ENCODE measurements around the gene AGTPBP1. TPM values are rescaled to one million over a fixed set of nuclear protein-coding genes. Genes with fewer than 3 reads are reported as not detected.
"Not testable (repeated sequence)": the region's sequence is repeated elsewhere in the genome, so short reads cannot be mapped to it uniquely, and the experiment has no call there.

AGTPBP1 gene
- total RNA-seq, 1 experiment from 2014 or later: 122 TPM

GRCh38 chr9:85723215-85723614, 18.5 kb downstream of the AGTPBP1 start:
- no peak for DNase-seq (ENCODE audit: low spot score)
- in situ Hi-C loops (cut with HindIII; ENCODE audit: low sequenced_read_pairs): no loop called here

DNA sequence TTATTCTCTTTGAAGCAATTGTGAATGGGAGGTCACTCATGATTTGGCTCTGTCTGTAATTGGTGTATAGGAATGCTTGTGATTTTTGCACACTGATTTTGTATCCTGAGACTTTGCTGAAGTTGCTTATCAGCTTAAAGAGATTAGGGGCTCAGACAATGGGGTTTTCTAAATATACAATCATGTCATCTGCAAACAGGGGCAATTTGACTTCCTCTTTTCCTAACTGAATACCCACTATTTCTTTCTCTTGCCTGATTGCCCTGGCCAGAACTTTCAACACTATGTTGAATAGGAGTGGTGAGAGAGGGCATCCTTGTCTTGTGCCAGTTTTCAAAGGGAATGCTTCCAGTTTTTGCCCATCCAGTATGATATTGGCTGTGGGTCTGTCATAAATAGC, 22.3 kb downstream of the AGTPBP1 start:
- in situ Hi-C loops (cut with HindIII; ENCODE audit: low sequenced_read_pairs); DNase-seq (ENCODE audit: low spot score): not testable (repeated sequence)

DNA sequence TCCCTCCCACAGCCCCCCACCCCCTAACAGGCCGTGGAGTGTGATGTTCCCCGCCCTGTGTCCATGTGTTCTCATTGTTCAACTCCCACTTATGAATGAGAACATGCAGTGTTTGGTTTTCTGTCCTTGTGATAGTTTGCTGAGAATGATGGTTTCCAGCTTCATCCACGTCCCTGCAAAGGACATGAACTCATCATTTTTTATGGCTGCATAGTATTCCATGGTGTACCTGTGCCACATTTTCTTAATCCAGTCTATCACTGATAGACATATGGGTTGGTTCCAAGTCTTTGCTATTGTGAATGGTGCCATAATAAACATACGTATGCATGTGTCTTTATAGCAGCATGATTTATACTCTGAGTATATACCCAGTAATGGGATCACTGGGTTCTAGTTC, 23.9 kb downstream of the AGTPBP1 start:
- in situ Hi-C loops (cut with HindIII; ENCODE audit: low sequenced_read_pairs); DNase-seq (ENCODE audit: low spot score): not testable (repeated sequence)

- in situ Hi-C loops (cut with HindIII; ENCODE audit: low sequenced_read_pairs): no loop called here
- no peak for DNase-seq (ENCODE audit: low spot score)
Observed at GRCh38 chr9:85717220-85717619, 24.5 kb downstream of the AGTPBP1 start.

- in situ Hi-C loops (cut with HindIII; ENCODE audit: low sequenced_read_pairs): no loop called here
Observed at GRCh38 chr9:85716031-85716877, 25.5 kb downstream of the AGTPBP1 start.

DNA sequence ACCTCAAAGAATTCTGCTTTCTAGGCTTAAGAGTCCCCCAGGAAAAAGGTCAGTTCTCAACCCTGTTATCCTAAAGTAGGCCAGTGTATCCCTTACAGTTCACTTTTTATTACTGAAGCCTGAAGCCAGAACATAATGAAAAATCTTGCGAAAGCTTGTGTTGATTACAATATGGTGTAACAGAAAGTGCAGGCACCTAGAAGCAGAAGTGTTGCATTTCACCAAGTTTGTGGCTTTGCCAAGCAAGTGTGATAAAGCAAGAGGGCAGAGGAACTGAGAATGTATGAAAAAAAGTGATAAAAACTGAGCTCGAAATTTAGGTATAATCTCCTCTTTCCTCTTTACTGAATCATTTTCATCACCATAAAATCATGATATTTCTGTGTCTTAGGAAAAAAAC, 26.2 kb downstream of the AGTPBP1 start:
- in situ Hi-C loops (cut with HindIII; ENCODE audit: low sequenced_read_pairs): no loop called here
- DNase-seq (ENCODE audit: low spot score): no peak

More at GRCh38 chr9:85716031-85716877, 25.5 kb downstream of the AGTPBP1 start:
- peak; percentile 13 for DNase-seq (ENCODE audit: low spot score)

- in situ Hi-C loops (cut with HindIII; ENCODE audit: low sequenced_read_pairs): no loop called here
- no peak for DNase-seq (ENCODE audit: low spot score)
Observed at GRCh38 chr9:85713897-85714296, 27.9 kb downstream of the AGTPBP1 start.

- in situ Hi-C loops (cut with HindIII; ENCODE audit: low sequenced_read_pairs): no loop called here
- no peak for DNase-seq (ENCODE audit: low spot score)
Observed at GRCh38 chr9:85704744-85705143, 37.0 kb downstream of the AGTPBP1 start.

DNA sequence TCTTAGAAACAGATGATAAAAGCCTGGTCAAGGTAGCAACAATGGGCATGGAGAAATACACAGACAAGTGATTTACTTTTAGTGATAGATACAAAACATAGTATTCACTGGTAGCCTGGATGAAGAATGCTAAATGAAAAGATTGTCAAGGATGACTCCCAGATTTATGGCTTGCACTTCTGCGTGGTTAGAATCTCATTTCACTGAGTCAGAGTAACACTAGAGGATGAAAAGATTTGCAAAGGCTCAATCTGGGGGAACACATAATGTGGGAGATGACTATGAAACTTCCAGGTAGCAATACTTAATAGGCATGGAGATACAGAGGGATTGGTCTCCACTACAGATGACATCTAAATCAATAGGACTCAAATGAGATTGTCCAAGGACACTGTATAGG, 38.4 kb downstream of the AGTPBP1 start:
- in situ Hi-C loops (cut with HindIII; ENCODE audit: low sequenced_read_pairs): no loop called here
- DNase-seq (ENCODE audit: low spot score): no peak

GRCh38 chr9:85702726-85703289, 38.9 kb downstream of the AGTPBP1 start:
- DNase-seq (ENCODE audit: low spot score): peak; percentile 73
- in situ Hi-C loops (cut with HindIII; ENCODE audit: low sequenced_read_pairs): no loop called here

- in situ Hi-C loops (cut with HindIII; ENCODE audit: low sequenced_read_pairs): no loop called here
Observed at GRCh38 chr9:85702191-85702590, 39.6 kb downstream of the AGTPBP1 start.

GRCh38 chr9:85700330-85700729, 41.4 kb downstream of the AGTPBP1 start:
- DNase-seq (ENCODE audit: low spot score): no peak
- in situ Hi-C loops (cut with HindIII; ENCODE audit: low sequenced_read_pairs): no loop called here

More at GRCh38 chr9:85702191-85702590, 39.6 kb downstream of the AGTPBP1 start:
- no peak for DNase-seq (ENCODE audit: low spot score)

GRCh38 chr9:85688361-85688760, 53.4 kb downstream of the AGTPBP1 start:
- DNase-seq (ENCODE audit: low spot score): no peak
- in situ Hi-C loops (cut with HindIII; ENCODE audit: low sequenced_read_pairs): no loop called here

DNA sequence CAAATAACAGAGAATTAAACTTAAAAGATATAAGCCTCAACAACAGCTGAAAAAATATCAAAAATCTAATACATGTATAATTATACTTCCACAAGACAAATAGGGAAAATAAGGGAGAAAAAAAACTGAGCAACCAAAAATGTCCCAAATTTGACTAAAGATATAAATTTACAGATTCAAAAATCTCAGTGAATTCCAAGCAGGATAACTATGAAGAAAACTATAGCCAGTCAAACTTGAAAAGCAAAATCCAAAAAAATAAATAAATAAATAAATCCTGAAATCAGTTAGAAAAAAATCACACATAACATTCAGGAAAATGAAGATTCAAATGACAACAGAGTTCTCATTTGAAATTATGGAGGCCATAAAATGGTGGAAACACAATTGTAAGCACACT, 56.7 kb downstream of the AGTPBP1 start:
- no peak for DNase-seq (ENCODE audit: low spot score)

DNA sequence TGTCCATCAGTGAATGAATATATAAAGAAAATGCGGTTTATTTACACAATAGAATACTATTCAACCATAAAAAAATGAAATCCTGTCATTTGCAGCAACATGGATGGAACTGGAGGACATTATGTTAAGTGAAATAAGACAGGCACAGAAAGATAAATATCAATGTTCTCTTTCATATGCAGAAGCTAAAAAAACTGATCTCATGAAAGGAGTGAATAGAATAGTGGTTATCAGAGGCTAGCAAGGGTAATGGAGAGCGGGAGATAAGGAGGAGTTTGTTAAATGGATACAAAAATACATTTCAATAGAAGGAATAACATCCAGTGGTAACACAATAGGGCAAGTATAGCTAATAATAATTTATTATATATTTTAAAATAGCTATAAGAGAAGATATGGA, 65.0 kb downstream of the AGTPBP1 start:
- no peak for DNase-seq (ENCODE audit: low spot score)
- in situ Hi-C loops (cut with HindIII; ENCODE audit: low sequenced_read_pairs): no loop called here

More for the DNA sequence above, 56.7 kb downstream of the AGTPBP1 start:
- in situ Hi-C loops (cut with HindIII; ENCODE audit: low sequenced_read_pairs): no loop called here

- DNase-seq (ENCODE audit: low spot score): no peak
- in situ Hi-C loops (cut with HindIII; ENCODE audit: low sequenced_read_pairs): no loop called here
Observed at GRCh38 chr9:85667374-85667773, 74.4 kb downstream of the AGTPBP1 start.

GRCh38 chr9:85666086-85666485, 75.7 kb downstream of the AGTPBP1 start:
- in situ Hi-C loops (cut with HindIII; ENCODE audit: low sequenced_read_pairs): no loop called here

GRCh38 chr9:85662573-85662972, 79.2 kb downstream of the AGTPBP1 start:
- in situ Hi-C loops (cut with HindIII; ENCODE audit: low sequenced_read_pairs): no loop called here

More at GRCh38 chr9:85666086-85666485, 75.7 kb downstream of the AGTPBP1 start:
- DNase-seq (ENCODE audit: low spot score): no peak

DNA sequence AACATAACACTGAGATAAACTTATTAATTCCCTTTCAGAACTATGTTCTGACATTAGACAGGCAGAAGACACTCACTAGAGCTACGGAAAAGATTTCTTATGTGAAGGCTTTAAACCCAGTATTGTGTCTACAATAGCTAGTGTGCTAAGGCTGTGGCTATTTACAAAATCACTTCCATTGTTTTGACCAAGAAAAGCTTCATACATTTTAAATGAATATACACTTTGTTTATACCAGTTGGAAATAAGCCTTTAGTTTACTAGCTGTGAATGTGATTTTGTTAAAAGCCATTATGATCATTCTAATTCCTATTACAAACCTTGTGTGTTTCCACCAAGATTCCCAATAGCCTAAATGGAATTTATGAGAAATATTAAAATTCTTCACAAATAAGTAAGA, 83.0 kb downstream of the AGTPBP1 start:
- no peak for DNase-seq (ENCODE audit: low spot score)
- in situ Hi-C loops (cut with HindIII; ENCODE audit: low sequenced_read_pairs): no loop called here

More at GRCh38 chr9:85662573-85662972, 79.2 kb downstream of the AGTPBP1 start:
- no peak for DNase-seq (ENCODE audit: low spot score)

DNA sequence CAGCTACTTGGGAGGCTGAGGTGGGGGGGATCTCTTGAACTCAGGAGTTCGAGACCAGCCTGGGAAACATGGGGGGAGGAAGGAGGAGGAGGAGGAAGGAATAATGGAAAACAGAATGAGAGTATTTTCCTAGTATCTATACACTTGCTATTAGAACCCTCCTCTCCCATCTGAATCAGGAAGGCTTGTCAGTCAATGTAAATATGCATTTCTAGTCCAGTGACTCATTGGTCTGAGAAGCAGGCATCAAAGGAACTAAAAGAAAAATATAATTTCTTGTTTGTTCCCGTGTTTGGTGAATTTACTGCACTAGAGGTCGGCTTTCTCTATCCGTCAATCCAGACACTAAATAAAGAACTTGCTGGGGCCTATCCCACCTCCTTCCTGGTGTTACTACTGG, 88.6 kb downstream of the AGTPBP1 start:
- no peak for DNase-seq (ENCODE audit: low spot score)
- in situ Hi-C loops (cut with HindIII; ENCODE audit: low sequenced_read_pairs): no loop called here

DNA sequence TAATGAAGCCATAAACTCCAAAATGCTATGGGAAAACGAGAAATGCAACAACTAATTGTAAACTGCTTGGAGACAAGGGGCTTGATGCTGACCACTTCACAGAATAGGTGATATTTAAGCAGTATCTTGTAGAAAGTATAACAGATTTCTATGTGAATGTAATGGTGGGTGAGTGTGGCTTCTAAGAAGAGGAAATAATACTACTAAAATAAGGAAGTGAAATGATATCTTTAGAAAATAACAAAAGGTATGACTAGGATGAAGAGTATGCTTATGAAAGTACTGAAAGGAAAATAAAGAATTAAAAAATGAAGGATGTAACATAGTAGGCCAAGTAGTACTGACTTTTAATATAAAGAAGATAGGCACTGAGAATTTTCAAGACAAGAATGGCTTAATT, 94.2 kb downstream of the AGTPBP1 start:
- in situ Hi-C loops (cut with HindIII; ENCODE audit: low sequenced_read_pairs): no loop called here
- DNase-seq (ENCODE audit: low spot score): no peak

Measured in G401 (cell line).